ENCODE data around the gene MYO10. TPM values are rescaled to one million over a fixed set of nuclear protein-coding genes. Genes with fewer than 3 reads are reported as not detected.

MYO10 gene
- total RNA-seq, 1 experiment from 2014 or later: 71.9 TPM

DNA sequence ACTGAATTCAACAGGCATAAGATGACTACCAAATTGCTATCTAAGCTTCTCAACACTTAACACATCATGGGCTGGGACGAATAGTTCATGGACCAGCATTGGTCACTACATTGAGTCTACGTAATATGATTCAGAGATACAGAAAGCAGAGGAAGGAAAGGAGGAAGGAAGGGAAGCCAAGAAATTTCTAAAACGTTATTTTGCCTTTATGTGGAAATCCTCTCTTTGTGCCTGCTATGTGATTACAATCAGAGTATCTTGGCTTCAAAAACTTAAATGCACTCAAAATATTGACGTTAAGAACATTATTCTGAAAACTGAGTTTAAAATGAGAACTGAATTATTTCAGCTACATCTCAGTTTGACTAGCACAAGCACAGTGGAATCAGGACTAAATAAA lies 231.1 kb downstream of the MYO10 start:
- TF ChIP-seq TCF7L2 (IDR thresholded peaks at IDR 0.05; ENCODE audit: low read depth, low read length) (no peak), SIN3A (IDR thresholded peaks at IDR 0.05; ENCODE audit: borderline replicate concordance, insufficient read depth, low read depth, low read length) (no peak), CTCF (IDR thresholded peaks at IDR 0.05) (no peak), POLR2AphosphoS5 (IDR thresholded peaks at IDR 0.05; ENCODE audit: low read depth, low read length) (no peak)
- TF ChIP-seq, protein P1, sequence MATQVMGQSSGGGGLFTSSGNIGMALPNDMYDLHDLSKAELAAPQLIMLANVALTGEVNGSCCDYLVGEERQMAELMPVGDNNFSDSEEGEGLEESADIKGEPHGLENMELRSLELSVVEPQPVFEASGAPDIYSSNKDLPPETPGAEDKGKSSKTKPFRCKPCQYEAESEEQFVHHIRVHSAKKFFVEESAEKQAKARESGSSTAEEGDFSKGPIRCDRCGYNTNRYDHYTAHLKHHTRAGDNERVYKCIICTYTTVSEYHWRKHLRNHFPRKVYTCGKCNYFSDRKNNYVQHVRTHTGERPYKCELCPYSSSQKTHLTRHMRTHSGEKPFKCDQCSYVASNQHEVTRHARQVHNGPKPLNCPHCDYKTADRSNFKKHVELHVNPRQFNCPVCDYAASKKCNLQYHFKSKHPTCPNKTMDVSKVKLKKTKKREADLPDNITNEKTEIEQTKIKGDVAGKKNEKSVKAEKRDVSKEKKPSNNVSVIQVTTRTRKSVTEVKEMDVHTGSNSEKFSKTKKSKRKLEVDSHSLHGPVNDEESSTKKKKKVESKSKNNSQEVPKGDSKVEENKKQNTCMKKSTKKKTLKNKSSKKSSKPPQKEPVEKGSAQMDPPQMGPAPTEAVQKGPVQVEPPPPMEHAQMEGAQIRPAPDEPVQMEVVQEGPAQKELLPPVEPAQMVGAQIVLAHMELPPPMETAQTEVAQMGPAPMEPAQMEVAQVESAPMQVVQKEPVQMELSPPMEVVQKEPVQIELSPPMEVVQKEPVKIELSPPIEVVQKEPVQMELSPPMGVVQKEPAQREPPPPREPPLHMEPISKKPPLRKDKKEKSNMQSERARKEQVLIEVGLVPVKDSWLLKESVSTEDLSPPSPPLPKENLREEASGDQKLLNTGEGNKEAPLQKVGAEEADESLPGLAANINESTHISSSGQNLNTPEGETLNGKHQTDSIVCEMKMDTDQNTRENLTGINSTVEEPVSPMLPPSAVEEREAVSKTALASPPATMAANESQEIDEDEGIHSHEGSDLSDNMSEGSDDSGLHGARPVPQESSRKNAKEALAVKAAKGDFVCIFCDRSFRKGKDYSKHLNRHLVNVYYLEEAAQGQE (IDR thresholded peaks at IDR 0.05; ENCODE audit: insufficient read depth in 1 of 2, low read depth in 2 of 2, low read length in 1 of 2): no peak
- in situ Hi-C loops (cut with HindIII; ENCODE audit: low pct_unique_long_range_greater_than_20kb, low sequenced_read_pairs) (no loop called here), intact Hi-C loops (cut with micrococcal nuclease; ENCODE audit: unreplicated experiment) (no loop called here)
- Histone ChIP-seq H3K4me3 (ENCODE audit: low read depth in 2 of 2, low read length in 2 of 2) (no peak overlapping the region), H3K9me3 (ENCODE audit: control insufficient read depth, insufficient read depth, low read depth, low read length) (no peaks in the 10 kb centered on the region), H3K27me3 (ENCODE audit: control insufficient read depth, insufficient read depth, low read length) (no peaks in the 10 kb centered on the region), H3K4me1 (ENCODE audit: control insufficient read depth, insufficient read depth, low read length) (no peaks in the 10 kb centered on the region), H3K27ac (ENCODE audit: low read length) (no peak overlapping the region), H3K36me3 (ENCODE audit: control insufficient read depth, insufficient read depth, low read length) (peaks cover 9% of the 10 kb centered on the region; the same call in 1 of the 2 replicates)
- no peak for DNase-seq (ENCODE audit: low read depth, low spot score)
- no peak for ATAC-seq
- no TSS peak for BruUV-seq (replicated peaks)
- ChIA-PET CTCF (no interaction called here), POLR2A (no interaction called here)

DNA sequence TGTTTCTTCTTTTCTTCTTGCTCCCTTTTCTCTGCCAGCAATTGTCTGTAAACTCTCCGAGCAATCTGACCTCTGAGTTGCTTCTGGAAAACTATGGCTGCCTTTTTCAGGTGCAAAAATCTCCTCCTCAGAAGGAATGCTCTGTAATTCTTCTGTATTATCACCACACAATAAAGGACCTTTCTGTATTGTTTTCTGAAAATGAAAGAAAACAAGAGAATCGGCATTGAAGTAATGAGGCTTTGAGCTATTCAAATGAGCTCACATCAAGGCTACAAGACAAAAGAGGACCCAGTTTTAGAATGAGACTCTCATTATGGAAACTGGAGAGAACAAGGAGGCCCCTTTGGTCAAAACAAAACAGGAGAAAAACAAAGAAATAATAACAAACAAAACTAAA lies 233.1 kb downstream of the MYO10 start:
- intact Hi-C loops (cut with micrococcal nuclease; ENCODE audit: unreplicated experiment) (no loop called here), in situ Hi-C loops (cut with HindIII; ENCODE audit: low pct_unique_long_range_greater_than_20kb, low sequenced_read_pairs) (no loop called here)
- Histone ChIP-seq H3K27ac (ENCODE audit: low read length) (no peak overlapping the region), H3K27me3 (ENCODE audit: control insufficient read depth, insufficient read depth, low read length) (no peaks in the 10 kb centered on the region), H3K4me1 (ENCODE audit: control insufficient read depth, insufficient read depth, low read length) (no peaks in the 10 kb centered on the region), H3K4me3 (ENCODE audit: low read depth in 2 of 2, low read length in 2 of 2) (no peak overlapping the region), H3K9me3 (ENCODE audit: control insufficient read depth, insufficient read depth, low read depth, low read length) (no peaks in the 10 kb centered on the region), H3K36me3 (ENCODE audit: control insufficient read depth, insufficient read depth, low read length) (peaks cover 9% of the 10 kb centered on the region; the same call in 1 of the 2 replicates)
- DNase-seq (ENCODE audit: low read depth, low spot score): no peak
- no TSS peak for BruUV-seq (replicated peaks)
- POLR2A ChIA-PET: no interaction called here
- CTCF ChIA-PET: no interaction called here
- ATAC-seq: no peak
- TF ChIP-seq TCF7L2 (IDR thresholded peaks at IDR 0.05; ENCODE audit: low read depth, low read length) (no peak), SIN3A (IDR thresholded peaks at IDR 0.05; ENCODE audit: borderline replicate concordance, insufficient read depth, low read depth, low read length) (no peak), CTCF (IDR thresholded peaks at IDR 0.05) (no peak)
- TF ChIP-seq, protein P1 (IDR thresholded peaks at IDR 0.05; ENCODE audit: insufficient read depth in 1 of 2, low read depth in 2 of 2, low read length in 1 of 2): no peak

All from Panc1 (cell line).